ENCODE measurements around the gene GOLT1A.
A peak's percentile ranks its signal among the peaks of the same experiment; 100 is the strongest.

The GOLT1A gene

GRCh38 chr1:204216880-204217647 lies 3.3 kb upstream of the GOLT1A start:
- DNase-seq = no peak

GRCh38 chr1:204216236-204216635 lies 2.4 kb upstream of the GOLT1A start:
- DNase-seq = no peak

- no peak for DNase-seq
Measured at GRCh38 chr1:204212715-204213114, 1.1 kb downstream of the GOLT1A start.

- DNase-seq = no peak
Measured at GRCh38 chr1:204211046-204211445, 2.7 kb downstream of the GOLT1A start.

GRCh38 chr1:204207136-204207616 lies 6.6 kb downstream of the GOLT1A start:
- DNase-seq = peak; percentile 46 to 77 (median 65)

- no peak for DNase-seq
Measured at GRCh38 chr1:204206121-204206520, 7.7 kb downstream of the GOLT1A start.

GRCh38 chr1:204205486-204205885 lies 8.3 kb downstream of the GOLT1A start:
- DNase-seq = no peak

- DNase-seq = no peak
Measured at GRCh38 chr1:204204944-204205343, 8.8 kb downstream of the GOLT1A start.

GRCh38 chr1:204203206-204203767 lies 10.5 kb downstream of the GOLT1A start:
- DNase-seq = no peak

GRCh38 chr1:204202481-204202880 lies 11.3 kb downstream of the GOLT1A start:
- no peak for DNase-seq

- DNase-seq = no peak
Measured at GRCh38 chr1:204201348-204202040, 12.3 kb downstream of the GOLT1A start.

GRCh38 chr1:204199579-204199978 lies 14.2 kb downstream of the GOLT1A start:
- no peak for DNase-seq

GRCh38 chr1:204198348-204199340 lies 15.1 kb downstream of the GOLT1A start:
- no peak for DNase-seq

- DNase-seq = no peak
Measured at GRCh38 chr1:204197068-204197467, 16.7 kb downstream of the GOLT1A start.

- DNase-seq = no peak
Measured at GRCh38 chr1:204196068-204196795, 17.6 kb downstream of the GOLT1A start, which contains the start of gene KISS1. Gene KISS1, minus strand, starts transcription at chr1:204196491. Its CDS starts 3,615 bp downstream, at chr1:204192876.

- DNase-seq = no peak
Measured at GRCh38 chr1:204194771-204195170, 19.0 kb downstream of the GOLT1A start.

- DNase-seq = no peak
Measured at GRCh38 chr1:204194080-204194479, 19.7 kb downstream of the GOLT1A start.

GRCh38 chr1:204192589-204193352 lies 21.0 kb downstream of the GOLT1A start:
- DNase-seq = no peak

- DNase-seq = no peak
Measured at GRCh38 chr1:204192046-204192445, 21.7 kb downstream of the GOLT1A start.

- no peak for DNase-seq
Measured at GRCh38 chr1:204191456-204191855, 22.3 kb downstream of the GOLT1A start.
